IMR-90 (cell line): ENCODE results near the gene KCNMB2. TPM values are rescaled to one million over a fixed set of nuclear protein-coding genes. Genes with fewer than 3 reads are reported as not detected.

Source experiments
- ATAC-seq: fragments of 200-7000 bp; cut with Tn5 transposase; 2 replicates; pipeline ENCODE4 v1.9.1; 2020; ENCODE audit warnings: low read depth, mild to moderate bottlenecking, moderate library complexity
- BruUV-seq: library from RNA; stranded (reverse); fragments of 400-500 nt; replicated peaks from 2 replicates; lab custom pipeline; 2021; lab: Mats Ljungman, UMichigan
- CTCF ChIA-PET: fragments of 300-600 bp; formaldehyde crosslinking; extraction: SDS; loops from one replicate; lab custom pipeline; 2021; ENCODE audit warnings: antibody characterized with exemption; lab: Yijun Ruan, JAX
- POLR2A ChIA-PET: fragments of 300-600 bp; sonication (Branson Sonifier 250); formaldehyde crosslinking; loops from one replicate; lab custom pipeline; 2022; ENCODE audit warnings: antibody characterized with exemption; ENCODE audit not compliant: unreplicated experiment; lab: Charles Lee
- DNase-seq: peaks from one replicate; pipeline ENCODE4 v3.0.0; 2013
- H2AFZ ChIP-seq: replicated peaks from 2 replicates; pipeline ENCODE3; 2013; ENCODE audit warnings: low read length, mild to moderate bottlenecking; ENCODE audit not compliant: poor library complexity
- H2AK5ac ChIP-seq: 2 replicates; pipeline ENCODE4 v1.6.1; 2013; ENCODE audit warnings: low read depth, low read length, inconsistent platforms
- H2AK9ac ChIP-seq: replicated peaks from 2 replicates; pipeline ENCODE3; 2013; ENCODE audit warnings: mild to moderate bottlenecking, low read depth, low read length, moderate library complexity; ENCODE audit not compliant: poor library complexity
- H2BK120ac ChIP-seq: 2 replicates; pipeline ENCODE4 v1.6.1; 2013; ENCODE audit warnings: low read depth, low read length, inconsistent platforms
- H2BK15ac ChIP-seq: 3 replicates; pipeline ENCODE4 v1.6.1; 2013; ENCODE audit warnings: low read depth, low read length, inconsistent platforms
- H2BK20ac ChIP-seq: 2 replicates; pipeline ENCODE4 v1.6.1; 2013; ENCODE audit warnings: low read depth, mild to moderate bottlenecking, inconsistent platforms, low read length, moderate library complexity
- H2BK5ac ChIP-seq: 2 replicates; pipeline ENCODE4 v1.6.1; 2013; ENCODE audit warnings: mild to moderate bottlenecking, low read depth, low read length, inconsistent platforms; ENCODE audit not compliant: poor library complexity, severe bottlenecking
- H3K14ac ChIP-seq: replicated peaks from 2 replicates; pipeline ENCODE4 v1.6.1; 2013; ENCODE audit warnings: low read depth, low read length, inconsistent platforms
- H3K18ac ChIP-seq: 2 replicates; pipeline ENCODE4 v1.6.1; 2013; ENCODE audit warnings: low read depth, low read length, control low read depth
- H3K23ac ChIP-seq: 2 replicates; pipeline ENCODE4 v1.6.1; 2013; ENCODE audit warnings: low read depth, low read length, inconsistent platforms
- H3K27ac ChIP-seq: 2 replicates; pipeline ENCODE4 v1.5.1; 2013; ENCODE audit warnings: mild to moderate bottlenecking, control low read depth, low read length; ENCODE audit not compliant: insufficient read depth
- H3K27me3 ChIP-seq: 2 replicates; pipeline ENCODE4 v1.6.1; 2013; ENCODE audit warnings: low read length; ENCODE audit not compliant: control insufficient read depth, insufficient read depth
- H3K36me3 ChIP-seq: 2 replicates; pipeline ENCODE4 v1.6.1; 2013; ENCODE audit warnings: low read length, mixed read lengths; ENCODE audit not compliant: control insufficient read depth, insufficient read depth
- H3K4ac ChIP-seq: 2 replicates; pipeline ENCODE4 v1.6.1; 2013; ENCODE audit warnings: low read depth, low read length, inconsistent platforms
- H3K4me1 ChIP-seq: 2 replicates; pipeline ENCODE4 v1.6.1; 2013; ENCODE audit warnings: low read length, mixed read lengths; ENCODE audit not compliant: control insufficient read depth, insufficient read depth
- H3K4me2 ChIP-seq: 2 replicates; pipeline ENCODE4 v1.6.1; 2013; ENCODE audit warnings: low read depth, mild to moderate bottlenecking, control low read depth, low read length, moderate library complexity
- H3K4me3 ChIP-seq: 2 replicates; pipeline ENCODE4 v1.5.1; 2013; ENCODE audit warnings: low read depth, mild to moderate bottlenecking, control low read depth, low read length, moderate library complexity; ENCODE audit not compliant: insufficient read depth
- H3K56ac ChIP-seq: 2 replicates; pipeline ENCODE4 v1.6.1; 2013; ENCODE audit warnings: low read length, inconsistent platforms; ENCODE audit not compliant: insufficient read depth; ENCODE audit errors: extremely low read depth
- H3K79me1 ChIP-seq, 2 experiments: 2 replicates each; pipeline ENCODE4 v1.6.1; 2013; ENCODE audit warnings: low read length in 2 of 2, inconsistent platforms in 1 of 2, low read depth in 1 of 2
- H3K9ac ChIP-seq: 2 replicates; pipeline ENCODE4 v1.6.1; 2013; ENCODE audit warnings: low read depth, low read length, control low read depth
- H3K9me1 ChIP-seq: 2 replicates; pipeline ENCODE4 v1.6.1; 2013; ENCODE audit warnings: low read length, inconsistent platforms; ENCODE audit not compliant: insufficient read depth
- H3K9me3 ChIP-seq: 2 replicates; pipeline ENCODE4 v1.6.1; 2013; ENCODE audit warnings: low read length; ENCODE audit not compliant: control insufficient read depth, insufficient read depth
- H4K20me1 ChIP-seq: 2 replicates; pipeline ENCODE4 v1.6.1; 2013; ENCODE audit warnings: low read length, inconsistent platforms; ENCODE audit not compliant: insufficient read depth
- H4K5ac ChIP-seq: 2 replicates; pipeline ENCODE4 v1.6.1; 2013; ENCODE audit warnings: mild to moderate bottlenecking, low read depth, low read length, control low read depth
- H4K8ac ChIP-seq, 2 experiments: 2 replicates each; pipeline ENCODE4 v1.6.1; 2013; ENCODE audit warnings: low read depth in 2 of 2, low read length in 2 of 2, control low read depth in 1 of 2, inconsistent platforms in 1 of 2
- H4K91ac ChIP-seq: 2 replicates; pipeline ENCODE4 v1.6.1; 2013; ENCODE audit warnings: low read depth, low read length, inconsistent platforms; ENCODE audit not compliant: insufficient read depth
- BHLHE40 ChIP-seq: fragments of 150-350 bp; IDR thresholded peaks from 2 replicates; pipeline ENCODE4 v1.6.1; 2016; ENCODE audit warnings: mild to moderate bottlenecking, low read depth, low read length
- CEBPB ChIP-seq: IDR thresholded peaks from 2 replicates; pipeline ENCODE4 v1.6.1; 2012; ENCODE audit warnings: low read depth, low read length, improper control_type of control experiment
- CHD1 ChIP-seq: IDR thresholded peaks from 2 replicates; pipeline ENCODE4 v1.6.1; 2012; ENCODE audit warnings: low read depth, low read length, improper control_type of control experiment
- CTCF ChIP-seq: conservative IDR thresholded peaks from 2 replicates; pipeline ENCODE4 v1.5.1; 2012; ENCODE audit warnings: mild to moderate bottlenecking, low read depth, low read length, improper control_type of control experiment
- FOS ChIP-seq: fragments of 150-350 bp; IDR thresholded peaks from 2 replicates; pipeline ENCODE4 v1.6.1; 2016; ENCODE audit warnings: low read depth, low read length
- MAFK ChIP-seq: IDR thresholded peaks from 2 replicates; pipeline ENCODE4 v1.6.1; 2012; ENCODE audit warnings: low read depth, low read length, improper control_type of control experiment
- MAZ ChIP-seq: IDR thresholded peaks from 2 replicates; pipeline ENCODE4 v1.6.1; 2012; ENCODE audit warnings: low read depth, mild to moderate bottlenecking, low read length, improper control_type of control experiment, moderate library complexity, borderline replicate concordance
- MXI1 ChIP-seq: IDR thresholded peaks from 2 replicates; pipeline ENCODE4 v1.6.1; 2012; ENCODE audit warnings: low read depth, mild to moderate bottlenecking, low read length, moderate library complexity, borderline replicate concordance
- NFE2L2 ChIP-seq: fragments of 150-350 bp; IDR thresholded peaks from 2 replicates; pipeline ENCODE4 v1.6.1; 2016; ENCODE audit warnings: low read depth, mild to moderate bottlenecking, low read length
- POLR2A ChIP-seq: IDR thresholded peaks from 2 replicates; pipeline ENCODE4 v1.6.1; 2012; ENCODE audit warnings: mild to moderate bottlenecking, low read depth, low read length
- RAD21 ChIP-seq: IDR thresholded peaks from 2 replicates; pipeline ENCODE4 v1.6.1; 2012; ENCODE audit warnings: low read length, improper control_type of control experiment
- RCOR1 ChIP-seq: IDR thresholded peaks from 2 replicates; pipeline ENCODE4 v1.6.1; 2012; ENCODE audit warnings: mild to moderate bottlenecking, low read length, improper control_type of control experiment; ENCODE audit not compliant: insufficient replicate concordance
- RFX5 ChIP-seq: IDR thresholded peaks from 2 replicates; pipeline ENCODE4 v1.8.0; 2012; ENCODE audit warnings: low read depth, mild to moderate bottlenecking, low read length, moderate library complexity
- SMC3 ChIP-seq: fragments of 150-350 bp; IDR thresholded peaks from 2 replicates; pipeline ENCODE4 v1.6.1; 2016; ENCODE audit warnings: low read depth, mild to moderate bottlenecking, antibody characterized with exemption, low read length, moderate library complexity
- WGBS, 2 experiments: methylation state at CpG; one replicate each; pipeline versions ENCODE4 v1.1.5 to v1.1.7; 2013; ENCODE audit warnings: missing lambda C conversion rate in 2 of 2; ENCODE audit not compliant: insufficient read length in 1 of 2; ENCODE audit errors: extremely low coverage in 2 of 2; 5-methylcytosine and 5-hydroxymethylcytosine counted together
- dilution Hi-C: fragments of 300-500 bp; cut with HindIII; formaldehyde crosslinking; loops from one replicate; pipeline ENCODE4 v1.14.3; 2018; ENCODE audit warnings: low sequenced_read_pairs; ENCODE audit not compliant: unreplicated experiment
- in situ Hi-C: fragments of 300-500 bp; cut with MboI; formaldehyde crosslinking; loops from 3 replicates; pipeline ENCODE4 v1.14.3; 2019; ENCODE audit warnings: low sequenced_read_pairs, inconsistent platforms, mixed read lengths
- intact Hi-C: fragments of 100-400 bp; cut with micrococcal nuclease; formaldehyde crosslinking; loops from 2 replicates; pipeline ENCODE4 v1.10.0; 2022
- polyA plus RNA-seq, 3 experiments: library from polyadenylated mRNA; depleted of rRNA; stranded (reverse); fragments of >200 nt; gene quantifications; 2 replicates each; pipeline ENCODE4 v1.2.3, GENCODE V29; 2012; ENCODE audit warnings: low replicate concordance in 1 of 3
- total RNA-seq: library from RNA; depleted of rRNA; stranded (reverse); fragments of >200 nt; gene quantifications from 2 replicates; pipeline ENCODE4 v1.2.3, GENCODE V29; 2012
- TF ChIP-seq, protein P1 (sequence below): fragments of 150-350 bp; IDR thresholded peaks from 2 replicates; pipeline ENCODE4 v1.6.1; 2017; ENCODE audit warnings: mild to moderate bottlenecking, antibody characterized with exemption, low read length, low read depth
- TF ChIP-seq, protein P2 (sequence below): fragments of 150-350 bp; IDR thresholded peaks from 2 replicates; pipeline ENCODE4 v1.6.1; 2016; ENCODE audit warnings: low read depth, mild to moderate bottlenecking, low read length, moderate library complexity, borderline replicate concordance

The KCNMB2 gene
- total and polyA plus RNA-seq, 2 of the 4 experiments (the other 2 are of a cell fraction) = not detected

GRCh38 chr3:178880274-178880673 is 344.0 kb downstream of the KCNMB2 start:
- H3K9me1 ChIP-seq = no peaks in the 10 kb centered on the region
- no peaks in the 10 kb centered on the region for H3K36me3 ChIP-seq
- no peaks in the 10 kb centered on the region for H4K20me1 ChIP-seq
- H3K14ac ChIP-seq = no peak overlapping the region
- no peak overlapping the region for H2BK15ac ChIP-seq
- no peak overlapping the region for H3K27ac ChIP-seq
- H3K79me1 ChIP-seq = no peaks in the 10 kb centered on the region
- H4K5ac ChIP-seq = no peak overlapping the region
- H3K9me3 ChIP-seq = no peaks in the 10 kb centered on the region
- H3K4me3 ChIP-seq = no peak overlapping the region
- no peak overlapping the region for H2AK5ac ChIP-seq
- no peak overlapping the region for H2BK5ac ChIP-seq
- no peak overlapping the region for H2BK120ac ChIP-seq
- no peak overlapping the region for H4K91ac ChIP-seq
- 40% methylated on average over 1 of the region's 1 CpG; no CpG with 5 or more reads in 1 of the 2 experiments for WGBS, 2 experiments
- POLR2A ChIA-PET = no interaction called here
- no peak overlapping the region for H3K56ac ChIP-seq
- no peak overlapping the region for H2BK20ac ChIP-seq
- intact Hi-C loops (no loop called here), in situ Hi-C loops (no loop called here), dilution Hi-C loops (no loop called here)
- H4K8ac ChIP-seq = no peak overlapping the region
- DNase-seq = no peak
- H3K27me3 ChIP-seq = no peaks in the 10 kb centered on the region
- no peaks in the 10 kb centered on the region for H3K4me1 ChIP-seq
- ATAC-seq = no peak
- no peak overlapping the region for H3K4ac ChIP-seq
- H2AK9ac ChIP-seq = no peak overlapping the region
- no peak overlapping the region for H3K9ac ChIP-seq
- CTCF ChIA-PET = no interaction called here
- H3K23ac ChIP-seq = no peak overlapping the region
- H3K4me2 ChIP-seq = no peak overlapping the region
- no peak overlapping the region for H3K18ac ChIP-seq
- no peak overlapping the region for H2AFZ ChIP-seq
- BruUV-seq = no TSS peak
- no peak for TF ChIP-seq MXI1
- no peak for TF ChIP-seq SMC3
- TF ChIP-seq RFX5 = no peak
- TF ChIP-seq RAD21 = no peak
- TF ChIP-seq CEBPB = no peak
- no peak for TF ChIP-seq BHLHE40
- no peak for TF ChIP-seq NFE2L2
- TF ChIP-seq MAFK = no peak
- no peak for TF ChIP-seq RCOR1
- TF ChIP-seq CTCF = no peak
- TF ChIP-seq, protein P1, sequence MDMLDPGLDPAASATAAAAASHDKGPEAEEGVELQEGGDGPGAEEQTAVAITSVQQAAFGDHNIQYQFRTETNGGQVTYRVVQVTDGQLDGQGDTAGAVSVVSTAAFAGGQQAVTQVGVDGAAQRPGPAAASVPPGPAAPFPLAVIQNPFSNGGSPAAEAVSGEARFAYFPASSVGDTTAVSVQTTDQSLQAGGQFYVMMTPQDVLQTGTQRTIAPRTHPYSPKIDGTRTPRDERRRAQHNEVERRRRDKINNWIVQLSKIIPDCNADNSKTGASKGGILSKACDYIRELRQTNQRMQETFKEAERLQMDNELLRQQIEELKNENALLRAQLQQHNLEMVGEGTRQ = no peak
- no peak for TF ChIP-seq MAZ
- TF ChIP-seq POLR2A = no peak
- no peak for TF ChIP-seq FOS
- TF ChIP-seq, protein P2, sequence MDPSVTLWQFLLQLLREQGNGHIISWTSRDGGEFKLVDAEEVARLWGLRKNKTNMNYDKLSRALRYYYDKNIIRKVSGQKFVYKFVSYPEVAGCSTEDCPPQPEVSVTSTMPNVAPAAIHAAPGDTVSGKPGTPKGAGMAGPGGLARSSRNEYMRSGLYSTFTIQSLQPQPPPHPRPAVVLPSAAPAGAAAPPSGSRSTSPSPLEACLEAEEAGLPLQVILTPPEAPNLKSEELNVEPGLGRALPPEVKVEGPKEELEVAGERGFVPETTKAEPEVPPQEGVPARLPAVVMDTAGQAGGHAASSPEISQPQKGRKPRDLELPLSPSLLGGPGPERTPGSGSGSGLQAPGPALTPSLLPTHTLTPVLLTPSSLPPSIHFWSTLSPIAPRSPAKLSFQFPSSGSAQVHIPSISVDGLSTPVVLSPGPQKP = no peak
- TF ChIP-seq CHD1 = no peak
